Heart right ventricle (tissue), 16 donors: ENCODE data around the gene ZSWIM3. TPM values are rescaled to one million over a fixed set of nuclear protein-coding genes. Genes with fewer than 3 reads are reported as not detected.

Experiments used
- ATAC-seq, 8 donors: fragments of 200-7000 bp; cut with Tn5 transposase; one replicate each; pipeline ENCODE4 v1.9.1; 2020; ENCODE audit warnings: mild to moderate bottlenecking in 8 of 8, moderate library complexity in 8 of 8, moderate number of reproducible peaks in 1 of 8
- DNase-seq, 2 donors: peaks; one replicate each; pipeline ENCODE4 v3.0.0-alpha.2; 2020
- H3K27ac ChIP-seq, 10 donors: fragments of 200-600 bp; sonication (generic) in 2 of 10; one replicate each; pipeline versions ENCODE4 v1.5.0 to v1.8.0; 2020 to 2022; ENCODE audit warnings: mild to moderate bottlenecking in 3 of 10
- H3K27me3 ChIP-seq, 7 donors: fragments of 200-600 bp; one replicate each; pipeline ENCODE4 v1.8.0; 2021 to 2022; ENCODE audit warnings: mild to moderate bottlenecking in 2 of 7
- H3K36me3 ChIP-seq, 9 donors: fragments of 200-600 bp; sonication (generic) in 1 of 9; one replicate each; pipeline versions ENCODE4 v1.5.0 to v1.8.0; 2020 to 2022; ENCODE audit warnings: mild to moderate bottlenecking in 2 of 9
- H3K4me1 ChIP-seq, 9 donors: fragments of 200-600 bp; sonication (generic) in 1 of 9; one replicate each; pipeline versions ENCODE4 v1.5.0 to v1.8.0; 2020 to 2022; ENCODE audit warnings: mild to moderate bottlenecking in 4 of 9
- H3K4me3 ChIP-seq, 10 donors: fragments of 200-600 bp; sonication (generic) in 2 of 10; one replicate each; pipeline versions ENCODE4 v1.5.0 to v1.8.0; 2020 to 2022; ENCODE audit warnings: mild to moderate bottlenecking in 7 of 10, moderate library complexity in 2 of 10
- H3K9me3 ChIP-seq, 11 donors: fragments of 200-600 bp in 10 of 11; sonication (generic) in 2 of 11; one replicate each; pipeline versions ENCODE4 v1.5.0 to v1.8.0; 2013 to 2022; ENCODE audit warnings: mild to moderate bottlenecking in 2 of 11, control low read depth in 1 of 11, moderate library complexity in 1 of 11
- WGBS, 2 donors: extraction: QIAGEN DNeasy Blood & Tissue Kit; methylation state at CpG; one replicate each; pipeline ENCODE4 v1.1.7; 2013; ENCODE audit warnings: inconsistent platforms in 1 of 2; 5-methylcytosine and 5-hydroxymethylcytosine counted together
- intact Hi-C, 10 donors: fragments of 100-400 bp; cut with DNase I; formaldehyde crosslinking; loops; one replicate each; pipeline versions ENCODE4 v1.11.1 to v1.14.2; 2022
- polyA plus RNA-seq, 2 donors: library from polyadenylated mRNA; stranded (reverse); fragments of 200-250 nt; gene quantifications; one replicate each; pipeline ENCODE4 v1.2.3, GENCODE V29; 2013
- total RNA-seq, 10 donors: library from RNA; stranded (reverse); fragmentation: NEBNext Ultra II Directional in 3 of 10; extraction: Animal tissue kit (Norgen Biotek cat#: 25700) in 3 of 10; gene quantifications; one replicate each; pipeline versions ENCODE4 v1.2.1 to v1.2.4, GENCODE V29; 2021 to 2023
- TF ChIP-seq, protein P1 (sequence below), 9 donors: fragments of 200-600 bp; sonication (generic) in 2 of 9; IDR thresholded peaks; one replicate each; pipeline versions ENCODE4 v1.5.0 to v1.8.0; 2021 to 2022; ENCODE audit warnings: antibody characterized with exemption in 9 of 9, mild to moderate bottlenecking in 5 of 9, moderate library complexity in 1 of 9
- donor health status: Arrhythmogenic right ventricular cardiomyopathy.
- donor health status: ischemic (EF 13 %, LVEDD 7.1; RV severe dilation, severe dysfunction).
- donor health status: healthy with polysubstance abuse.
- donor health status: DM: no; HTN: yes; CAD: no.
- donor health status: DM: no; HTN: no; CAD: no.
- donor health status: ischemic (EF 25% LVEDD 6.9; RV normal size, moderate dysfunction).
- donor health status: ischemic (EF 25% LVEDD 5.7; RV mildly dilated, moderate dysfunction).
- donor health status: healthy.
- donor health status: DM: yes; HTN: yes; CAD: no.
- donor health status: Ischemic cardiomyopathy.
- donor health status: ischemic (EF 35%, LVEDD 5.7; RV mildly dilated, moderate dysfunction).
- donor health status: nonischemic (EF 11% LVEDD 7.7; RV severe dilation, severe dysfunction).
- donor health status: DM: yes; HTN: yes; CAD: no.
- donor health status: PGD.
- donor health status: ischemic (EF 29% LVEDD 5.4; RV normal size, mild dysfunction).
- donor health status: nonischemic (EF 23%, LVEDD 6.1; RV moderate dilation, normal function).

The ZSWIM3 gene
- total and polyA plus RNA-seq, 12 donors, result 1.4 to 2.5 (median 1.9) TPM

DNA sequence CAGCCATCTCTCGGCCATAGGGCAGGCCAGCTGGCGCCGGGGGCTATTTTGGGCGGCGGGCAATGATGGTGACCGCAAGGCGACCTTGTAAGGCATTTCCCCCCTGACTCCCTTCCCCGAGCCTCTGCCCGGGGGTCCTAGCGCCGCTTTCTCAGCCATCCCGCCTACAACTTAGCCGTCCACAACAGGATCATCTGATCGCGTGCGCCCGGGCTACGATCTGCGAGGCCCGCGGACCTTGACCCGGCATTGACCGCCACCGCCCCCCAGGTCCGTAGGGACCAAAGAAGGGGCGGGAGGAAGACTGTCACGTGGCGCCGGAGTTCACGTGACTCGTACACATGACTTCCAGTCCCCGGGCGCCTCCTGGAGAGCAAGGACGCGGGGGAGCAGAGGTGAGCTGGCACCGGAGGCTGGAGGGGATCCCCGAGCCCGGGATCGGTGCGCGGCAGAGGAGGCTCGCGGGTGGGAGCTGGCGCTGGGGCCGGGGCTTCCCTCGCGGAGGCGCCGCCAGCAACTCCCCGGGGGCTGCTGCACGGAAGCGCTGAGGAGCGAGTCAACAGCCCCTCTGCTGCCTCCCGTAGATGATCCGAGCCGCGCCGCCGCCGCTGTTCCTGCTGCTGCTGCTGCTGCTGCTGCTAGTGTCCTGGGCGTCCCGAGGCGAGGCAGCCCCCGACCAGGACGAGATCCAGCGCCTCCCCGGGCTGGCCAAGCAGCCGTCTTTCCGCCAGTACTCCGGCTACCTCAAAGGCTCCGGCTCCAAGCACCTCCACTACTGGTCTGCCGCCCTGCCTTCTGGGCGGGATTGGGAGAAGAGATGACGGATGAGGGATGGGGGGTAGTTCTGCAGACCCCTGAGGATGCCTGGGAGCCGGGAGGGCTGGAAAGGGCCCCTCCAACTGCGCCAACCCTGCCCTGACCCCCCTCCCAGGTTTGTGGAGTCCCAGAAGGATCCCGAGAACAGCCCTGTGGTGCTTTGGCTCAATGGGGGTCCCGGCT, 33.9 kb downstream of the ZSWIM3 start, which contains the start of the genes CTSA and NEURL2:
Gene CTSA, plus strand, starts transcription at position 351 of the 999 bp plus-strand sequence. Its CDS starts 234 bp downstream, at position 585.
Gene NEURL2, minus strand, starts transcription at position 224 of the 999 bp plus-strand sequence. Its CDS starts 217 bp downstream, at position 7.
- Histone ChIP-seq H3K36me3 (peaks cover 0 to 67% (median 32%) of the 10 kb centered on the region in 9 donors), H3K27ac (peak within 1 kb of the TSS; percentile 78 to 97 (median 92)), H3K4me1 (peaks cover 10 to 47% (median 30%) of the 10 kb centered on the region in 9 donors), H3K4me3 (peak within 1 kb of the TSS; percentile 69 to 88 (median 74)), H3K9me3 (no peaks in the 10 kb centered on the region), H3K27me3 (no peaks in the 10 kb centered on the region)
- intact Hi-C loops, result loop anchor here in 6 of 10 donors (2.0 to 10.0 kb wide), 5 partner anchors 20 to 80 kb away; partner anchors contain the start of gene PCIF1 (in 5 of the 6)
- peak; percentile 88 to 96 (median 92) for ATAC-seq
- peak; percentile 94 to 95 for DNase-seq
- TF ChIP-seq, protein P1, sequence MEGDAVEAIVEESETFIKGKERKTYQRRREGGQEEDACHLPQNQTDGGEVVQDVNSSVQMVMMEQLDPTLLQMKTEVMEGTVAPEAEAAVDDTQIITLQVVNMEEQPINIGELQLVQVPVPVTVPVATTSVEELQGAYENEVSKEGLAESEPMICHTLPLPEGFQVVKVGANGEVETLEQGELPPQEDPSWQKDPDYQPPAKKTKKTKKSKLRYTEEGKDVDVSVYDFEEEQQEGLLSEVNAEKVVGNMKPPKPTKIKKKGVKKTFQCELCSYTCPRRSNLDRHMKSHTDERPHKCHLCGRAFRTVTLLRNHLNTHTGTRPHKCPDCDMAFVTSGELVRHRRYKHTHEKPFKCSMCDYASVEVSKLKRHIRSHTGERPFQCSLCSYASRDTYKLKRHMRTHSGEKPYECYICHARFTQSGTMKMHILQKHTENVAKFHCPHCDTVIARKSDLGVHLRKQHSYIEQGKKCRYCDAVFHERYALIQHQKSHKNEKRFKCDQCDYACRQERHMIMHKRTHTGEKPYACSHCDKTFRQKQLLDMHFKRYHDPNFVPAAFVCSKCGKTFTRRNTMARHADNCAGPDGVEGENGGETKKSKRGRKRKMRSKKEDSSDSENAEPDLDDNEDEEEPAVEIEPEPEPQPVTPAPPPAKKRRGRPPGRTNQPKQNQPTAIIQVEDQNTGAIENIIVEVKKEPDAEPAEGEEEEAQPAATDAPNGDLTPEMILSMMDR (IDR thresholded peaks at IDR 0.05), result peak in 2 of 9 donors; percentile 11 to 21
- 0 to 1% methylated on average over 75 to 78 of the region's 78 CpGs for WGBS, 2 donors

DNA sequence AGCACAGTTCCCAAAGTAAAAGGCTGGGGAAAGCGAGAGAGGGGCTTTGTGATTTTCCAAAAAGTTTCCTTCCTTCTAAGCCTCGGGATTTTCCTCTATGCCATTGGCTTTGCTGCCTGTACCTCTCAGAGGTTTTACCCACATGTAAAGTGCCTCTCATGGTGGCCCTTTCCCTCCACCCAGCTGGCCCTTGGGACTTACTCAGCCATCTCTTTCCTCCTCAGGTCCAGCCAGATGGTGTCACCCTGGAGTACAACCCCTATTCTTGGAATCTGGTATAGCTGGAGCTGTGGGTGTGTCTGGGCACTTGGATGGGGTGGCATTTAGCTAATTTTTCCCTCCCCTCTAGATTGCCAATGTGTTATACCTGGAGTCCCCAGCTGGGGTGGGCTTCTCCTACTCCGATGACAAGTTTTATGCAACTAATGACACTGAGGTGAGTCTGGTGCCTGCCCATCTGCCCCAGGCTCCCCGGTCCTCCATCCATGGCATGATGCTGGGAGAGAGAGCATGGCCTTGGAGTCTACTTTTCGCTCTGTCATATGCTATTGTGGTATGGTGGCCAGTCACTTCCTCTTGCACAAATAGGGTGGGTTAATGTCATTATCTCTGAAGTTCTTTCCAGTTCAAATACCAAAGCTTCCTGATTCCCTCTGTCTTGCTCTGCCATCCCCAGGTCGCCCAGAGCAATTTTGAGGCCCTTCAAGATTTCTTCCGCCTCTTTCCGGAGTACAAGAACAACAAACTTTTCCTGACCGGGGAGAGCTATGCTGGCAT, 34.8 kb downstream of the ZSWIM3 start:
- WGBS, 2 donors, result 82% methylated on average over 9 of the region's 9 CpGs
- TF ChIP-seq, protein P1 (IDR thresholded peaks at IDR 0.05), result peak in 2 of 9 donors; percentile 7 to 18
- intact Hi-C loops, result loop anchor here in 2 of 10 donors (2.0 to 10.0 kb wide), 3 partner anchors 41 to 75 kb away; no protein-coding TSS in a partner anchor
- ATAC-seq, result no peak
- Histone ChIP-seq H3K9me3 (no peaks in the 10 kb centered on the region), H3K4me1 (peaks cover 10 to 47% (median 30%) of the 10 kb centered on the region in 9 donors), H3K27ac (peak overlapping the region in 8 of 10 donors; percentile 82 to 97 (median 92)), H3K36me3 (peaks cover 0 to 67% (median 41%) of the 10 kb centered on the region in 9 donors), H3K4me3 (peak overlapping the region in 9 of 10 donors; percentile 69 to 88 (median 76)), H3K27me3 (no peaks in the 10 kb centered on the region)
- no peak for DNase-seq

DNA sequence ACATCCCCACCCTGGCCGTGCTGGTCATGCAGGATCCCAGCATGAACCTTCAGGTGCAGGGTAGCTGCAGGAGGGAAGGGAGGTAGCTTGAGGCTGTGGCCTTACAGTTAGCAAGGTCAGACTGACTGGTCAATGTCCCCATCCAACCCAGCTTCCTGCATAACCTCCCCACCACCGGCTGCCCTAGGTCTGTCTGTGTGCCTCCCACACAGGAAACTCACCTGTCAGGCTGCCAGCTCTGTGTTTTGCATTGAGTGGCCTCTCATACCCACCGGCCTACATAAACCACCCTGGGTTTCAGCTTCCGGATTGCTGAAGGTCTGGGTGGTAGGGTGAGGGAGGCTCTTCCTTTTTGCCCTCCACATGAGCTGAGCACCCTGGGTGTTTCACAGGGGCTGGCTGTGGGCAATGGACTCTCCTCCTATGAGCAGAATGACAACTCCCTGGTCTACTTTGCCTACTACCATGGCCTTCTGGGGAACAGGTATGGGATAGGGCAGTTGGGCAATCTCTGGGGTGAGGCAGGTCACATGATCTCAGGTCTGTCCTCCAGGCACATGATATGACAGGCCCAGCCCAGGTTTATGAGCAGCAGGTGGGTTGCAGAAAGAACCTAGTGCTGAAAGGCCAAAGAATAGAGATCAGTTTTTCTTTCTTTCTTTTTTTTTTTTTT, 35.5 kb downstream of the ZSWIM3 start:
- TF ChIP-seq, protein P1 (IDR thresholded peaks at IDR 0.05), result no peak
- Histone ChIP-seq H3K36me3 (peaks cover 0 to 67% (median 47%) of the 10 kb centered on the region in 9 donors), H3K27me3 (no peaks in the 10 kb centered on the region), H3K27ac (peak overlapping the region in 1 of 10 donors; percentile 91), H3K9me3 (no peaks in the 10 kb centered on the region), H3K4me3 (peak overlapping the region in 1 of 10 donors; percentile 81), H3K4me1 (peaks cover 10 to 47% (median 30%) of the 10 kb centered on the region in 9 donors)
- ATAC-seq (no peak), DNase-seq (no peak)
- intact Hi-C loops, result loop anchor here in 2 of 10 donors (2.0 to 10.0 kb wide), 3 partner anchors 40 to 74 kb away; no protein-coding TSS in a partner anchor
- WGBS, 2 donors, result 50 to 74% methylated on average over 4 of the region's 4 CpGs
